HG02798 (cell line): Measurements from ENCODE around the gene KCNK6.

Experiments used
- ATAC-seq: cut with Tn5 transposase; IDR thresholded peaks from one replicate; pipeline ENCODE4 v1.9.1; 2021; ENCODE audit warnings: mild to moderate bottlenecking; ENCODE audit not compliant: unreplicated experiment, poor library complexity

Gene KCNK6

DNA sequence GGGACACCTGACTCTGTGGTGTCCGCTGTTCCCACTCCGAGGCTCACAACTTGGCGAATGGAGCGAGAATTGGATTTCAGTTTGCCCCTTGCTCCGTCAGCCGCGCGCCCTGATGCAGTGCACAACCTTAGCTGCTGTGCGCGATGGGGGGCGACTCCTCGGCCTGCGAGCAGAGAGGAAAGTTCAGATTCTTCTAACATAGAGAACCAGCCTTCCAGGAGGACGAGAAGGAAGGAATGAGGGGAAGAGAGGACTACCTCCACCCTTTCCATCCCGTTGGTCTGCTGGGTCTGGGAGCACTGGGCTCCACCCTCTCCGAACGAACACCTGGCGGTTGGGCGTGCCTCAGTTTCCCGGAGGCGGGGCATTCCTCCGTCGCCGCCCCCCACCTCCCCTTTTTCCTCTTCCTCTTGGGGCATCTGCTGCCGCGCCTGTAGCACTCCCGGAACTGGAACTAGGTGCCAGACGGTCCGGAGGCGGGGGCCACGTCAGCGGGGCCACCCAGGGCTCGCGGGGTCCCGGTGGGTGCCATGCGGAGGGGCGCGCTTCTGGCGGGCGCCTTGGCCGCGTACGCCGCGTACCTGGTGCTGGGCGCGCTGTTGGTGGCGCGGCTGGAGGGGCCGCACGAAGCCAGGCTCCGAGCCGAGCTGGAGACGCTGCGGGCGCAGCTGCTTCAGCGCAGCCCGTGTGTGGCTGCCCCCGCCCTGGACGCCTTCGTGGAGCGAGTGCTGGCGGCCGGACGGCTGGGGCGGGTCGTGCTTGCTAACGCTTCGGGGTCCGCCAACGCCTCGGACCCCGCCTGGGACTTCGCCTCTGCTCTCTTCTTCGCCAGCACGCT is at the start of gene KCNK6:
TSS of gene KCNK6 (plus strand) at position 425 of the 838 bp plus-strand sequence. CDS start at position 531, 106 bp downstream.
- no peak for ATAC-seq

DNA sequence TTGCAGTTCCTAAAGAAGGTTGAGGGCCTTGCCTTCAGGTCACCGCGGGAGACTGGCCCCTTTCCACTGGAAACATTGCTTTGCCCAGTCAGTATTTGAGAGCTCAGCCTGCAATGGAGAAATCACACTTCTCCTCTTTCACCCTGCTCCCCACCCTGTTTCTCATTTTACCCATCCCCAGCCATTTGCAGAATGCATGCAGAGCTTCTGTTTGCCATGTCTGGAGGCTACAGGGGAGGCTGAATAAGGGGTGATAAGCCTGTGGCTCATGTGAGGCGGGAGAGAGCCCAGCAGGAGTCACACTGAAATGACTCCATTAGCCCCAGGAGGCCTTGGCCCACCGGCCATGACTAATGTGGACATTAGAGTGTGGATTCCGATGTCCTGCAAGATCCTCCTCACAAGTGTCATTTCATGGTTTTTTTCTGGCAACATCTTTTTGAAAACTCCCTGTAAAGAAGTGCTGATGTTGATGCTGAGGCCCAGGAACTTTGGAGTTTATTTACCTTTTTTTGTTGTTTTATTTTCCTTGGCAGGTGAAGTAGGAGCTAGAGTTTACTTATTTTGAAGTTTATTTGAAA is 49.0 kb upstream of the KCNK6 start:
- no peak for ATAC-seq

GRCh38 chr19:38273499-38273898 is 46.1 kb upstream of the KCNK6 start:
- ATAC-seq: no peak

DNA sequence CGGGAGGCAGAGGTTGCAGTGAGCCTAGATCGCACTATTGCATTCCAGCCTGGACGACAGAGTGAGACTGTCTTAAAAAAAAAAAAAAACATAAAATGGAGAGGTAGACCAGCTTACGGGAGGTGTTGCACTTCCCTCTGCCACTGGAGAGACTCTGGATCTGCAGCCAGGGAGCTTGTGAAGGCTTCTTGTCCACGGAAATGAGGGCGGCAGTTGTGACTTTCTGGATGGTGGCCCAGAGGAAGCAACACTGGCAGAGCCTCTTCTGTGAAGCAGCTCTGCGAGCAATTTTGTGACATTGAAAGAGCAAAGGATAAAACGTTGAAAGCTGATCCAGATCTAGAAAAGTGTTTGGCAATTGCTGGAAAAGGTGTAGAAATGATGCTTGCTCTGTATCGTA is 44.9 kb upstream of the KCNK6 start:
- no peak for ATAC-seq

DNA sequence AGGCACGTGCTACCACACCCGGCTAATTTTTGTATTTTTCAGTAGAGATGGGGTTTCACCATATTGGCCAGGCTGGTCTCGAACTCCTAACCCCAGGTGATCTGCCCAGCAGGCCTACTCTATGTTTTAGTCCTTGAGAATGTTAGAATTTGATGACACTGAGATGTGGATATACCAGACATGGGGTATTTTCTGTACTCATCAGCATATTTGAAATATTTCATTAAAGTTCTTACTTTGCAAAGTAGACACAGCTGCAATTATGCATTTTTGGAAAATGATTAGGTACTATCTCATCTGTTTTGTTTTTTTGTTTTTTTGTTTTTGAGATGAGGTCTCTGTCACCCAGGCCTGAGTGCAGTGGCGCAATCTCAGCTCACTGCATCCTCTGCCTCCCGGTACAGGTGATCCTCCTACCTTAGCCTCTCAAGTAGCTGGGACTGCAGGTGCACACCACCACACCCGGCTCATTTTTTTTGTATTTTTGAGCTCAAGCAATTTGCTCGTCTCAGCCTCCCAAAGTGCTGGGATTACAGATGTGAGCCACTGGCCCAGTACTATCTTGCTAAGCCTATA is 42.6 kb upstream of the KCNK6 start:
- ATAC-seq: no peak

DNA sequence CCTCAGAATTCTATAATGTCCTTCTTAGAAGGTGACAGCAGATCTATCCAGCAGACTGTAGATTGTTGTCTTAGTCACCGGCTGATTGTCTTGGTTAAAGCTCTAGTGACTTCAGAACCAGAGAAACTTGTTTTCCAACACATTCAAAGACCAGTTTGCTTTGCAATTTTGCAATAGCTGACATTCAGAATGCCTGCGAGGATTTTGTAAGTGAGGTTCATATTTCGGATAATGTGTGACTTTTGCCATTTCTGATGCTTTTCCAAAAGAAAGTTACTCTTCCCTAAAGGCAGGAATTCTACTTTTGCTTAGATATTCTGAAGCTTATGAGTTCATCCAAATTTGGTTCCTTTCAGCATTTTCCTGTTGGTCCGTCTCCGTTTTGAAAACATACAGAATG is 42.1 kb upstream of the KCNK6 start:
- ATAC-seq: no peak

GRCh38 chr19:38277969-38278680 is 41.5 kb upstream of the KCNK6 start:
- ATAC-seq: no peak

DNA sequence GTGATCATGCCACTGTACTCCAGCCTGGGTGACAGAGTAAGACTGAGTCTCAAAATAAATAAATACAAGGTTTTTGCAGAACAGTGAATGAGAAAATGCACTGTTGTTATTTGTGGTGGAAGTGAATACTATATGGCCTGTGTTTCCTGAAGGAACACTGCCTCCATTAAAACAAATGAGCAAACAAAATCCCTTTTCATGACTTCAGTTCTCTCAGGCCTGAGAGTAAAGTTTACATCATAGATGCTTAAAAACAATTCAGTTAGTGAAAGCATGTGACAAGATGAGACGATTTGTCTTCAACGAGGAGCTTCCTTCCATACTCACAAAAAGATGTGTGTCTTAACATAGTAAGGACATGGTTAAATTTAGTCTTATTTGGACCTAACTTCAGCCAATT is 40.9 kb upstream of the KCNK6 start:
- ATAC-seq: no peak

DNA sequence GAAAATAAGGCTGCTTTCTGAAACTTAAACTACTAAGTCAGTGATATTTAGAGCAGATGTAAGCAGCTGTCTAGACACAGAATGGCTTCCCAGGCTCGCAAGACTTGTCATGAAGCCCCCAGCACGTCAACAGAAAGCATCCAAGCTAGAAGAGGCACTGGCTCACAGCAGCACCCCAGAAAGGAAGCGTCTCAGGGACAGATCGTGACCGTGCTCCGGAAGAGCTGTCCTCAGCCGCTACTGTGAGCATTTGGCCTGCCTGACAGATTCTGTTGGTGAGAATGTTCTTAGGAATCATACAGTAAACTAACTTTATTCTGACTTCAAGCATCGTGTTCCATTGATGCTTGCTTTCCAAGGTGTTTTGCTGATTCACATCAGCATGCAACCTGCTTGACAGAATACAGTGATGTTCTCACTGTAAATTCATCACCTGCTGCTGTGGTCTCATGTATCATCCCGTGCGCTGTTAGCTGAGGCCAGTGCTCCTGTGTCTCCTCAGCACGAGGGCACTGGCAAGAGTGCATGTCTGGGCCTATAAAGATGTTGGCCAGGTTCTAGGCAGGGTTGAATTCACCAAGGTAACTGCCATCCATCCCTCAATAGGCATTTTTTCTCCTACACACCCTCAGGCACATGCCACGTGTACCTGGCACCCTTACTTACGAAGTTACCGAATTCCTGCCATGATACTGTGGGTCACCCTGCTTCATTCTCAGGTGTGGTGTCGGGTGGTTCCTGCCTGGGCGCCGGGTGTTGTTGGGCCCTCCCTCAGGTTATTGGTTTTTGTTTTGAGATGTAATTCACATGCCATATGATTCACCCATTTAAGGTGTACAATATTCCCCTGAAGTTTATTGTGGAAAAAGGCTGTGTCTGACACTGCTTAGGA is 39.4 kb upstream of the KCNK6 start:
- no peak for ATAC-seq

DNA sequence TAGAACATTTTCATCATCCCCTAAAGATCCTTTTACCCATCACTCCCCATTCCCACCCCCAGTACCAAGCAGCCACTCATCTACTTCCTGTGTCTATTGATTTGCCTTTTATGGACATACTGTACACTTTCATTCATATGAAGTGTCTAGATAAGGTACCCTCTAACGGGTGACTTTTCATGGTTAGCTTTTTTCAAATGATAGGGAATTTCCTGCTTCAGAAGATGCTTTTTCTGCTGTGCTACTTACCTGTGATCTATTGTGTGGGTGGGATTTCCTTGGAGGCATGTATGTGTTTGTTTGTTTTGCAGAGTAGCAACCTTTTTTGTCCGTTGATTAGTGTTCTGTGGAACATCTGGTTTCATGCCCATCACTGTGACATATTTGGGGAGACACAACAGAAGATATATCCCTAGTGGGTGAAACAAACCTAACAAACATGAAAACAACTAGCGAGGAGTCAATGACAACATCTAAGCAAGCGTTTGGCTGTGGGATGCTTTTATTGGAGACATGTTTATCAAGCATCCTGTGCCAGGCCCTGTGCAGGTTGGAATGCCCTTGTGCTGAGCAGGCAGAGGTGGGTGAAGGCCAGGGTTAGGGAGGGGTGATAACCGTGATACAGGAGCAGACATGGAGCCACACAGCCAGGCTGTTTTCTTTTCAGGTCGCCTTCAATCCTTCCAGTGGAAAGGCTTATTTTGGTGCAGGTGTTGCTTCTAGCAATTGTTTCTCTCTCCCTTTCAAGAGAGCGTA is 37.7 kb upstream of the KCNK6 start:
- no peak for ATAC-seq

GRCh38 chr19:38283271-38283670 is 36.4 kb upstream of the KCNK6 start:
- ATAC-seq: no peak

DNA sequence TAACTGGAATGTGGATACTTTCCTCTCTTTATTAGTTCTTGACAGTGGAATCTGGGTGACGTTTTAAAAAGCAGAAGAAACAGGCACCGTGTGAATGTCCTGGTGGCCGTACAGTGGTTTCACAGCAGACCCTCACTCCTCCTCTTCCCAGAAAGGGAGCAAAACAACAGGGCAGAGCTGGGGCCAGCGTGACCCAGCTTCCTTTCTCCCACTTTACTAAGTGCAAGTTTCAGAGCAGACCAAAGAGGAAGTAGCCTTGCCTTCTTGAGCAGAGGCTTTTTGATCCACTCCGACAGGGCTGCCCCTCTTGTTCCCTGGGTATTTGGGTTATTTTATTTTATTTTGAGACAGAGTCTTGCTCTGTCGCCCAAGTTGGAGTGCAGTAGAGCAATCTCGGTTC is 35.2 kb upstream of the KCNK6 start:
- ATAC-seq: no peak

DNA sequence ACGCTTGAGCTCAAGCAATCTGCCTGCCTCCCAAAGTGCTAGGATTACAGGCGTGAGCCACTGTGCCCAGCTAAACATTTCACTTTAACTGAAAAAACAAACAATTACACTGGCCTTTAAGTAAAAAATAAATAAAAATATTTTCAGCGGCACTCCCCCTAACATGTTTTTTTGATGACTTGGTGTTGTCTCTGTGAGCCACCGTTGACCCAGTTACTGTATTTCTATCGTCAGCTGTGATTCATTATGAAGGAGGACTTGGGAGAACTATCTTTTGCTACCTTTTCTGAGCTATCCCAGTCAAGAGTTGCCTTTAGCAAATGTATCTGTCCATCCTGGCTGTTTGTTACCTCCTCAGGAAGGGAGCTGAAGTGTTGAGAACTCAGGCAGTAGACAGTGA is 34.1 kb upstream of the KCNK6 start:
- ATAC-seq: no peak

- ATAC-seq: no peak
Observed at GRCh38 chr19:38287604-38288003, 32.0 kb upstream of the KCNK6 start.

- no peak for ATAC-seq
Observed at GRCh38 chr19:38288123-38288855, 31.4 kb upstream of the KCNK6 start.

DNA sequence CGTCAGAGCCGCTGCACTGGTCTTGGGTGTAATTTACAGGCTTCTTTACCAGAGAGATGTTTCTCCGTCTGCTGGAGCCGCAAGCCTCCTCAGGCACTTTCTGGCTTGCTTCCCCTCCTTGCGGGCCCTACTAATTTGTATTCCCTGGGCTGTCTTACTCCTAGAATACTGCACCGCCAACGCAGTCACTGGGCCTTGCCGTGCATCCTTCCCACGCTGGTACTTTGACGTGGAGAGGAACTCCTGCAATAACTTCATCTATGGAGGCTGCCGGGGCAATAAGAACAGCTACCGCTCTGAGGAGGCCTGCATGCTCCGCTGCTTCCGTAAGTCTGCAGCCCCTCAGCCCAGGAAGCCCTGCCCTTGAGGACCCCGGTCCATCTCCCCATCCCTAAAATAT is 29.7 kb upstream of the KCNK6 start:
- no peak for ATAC-seq

DNA sequence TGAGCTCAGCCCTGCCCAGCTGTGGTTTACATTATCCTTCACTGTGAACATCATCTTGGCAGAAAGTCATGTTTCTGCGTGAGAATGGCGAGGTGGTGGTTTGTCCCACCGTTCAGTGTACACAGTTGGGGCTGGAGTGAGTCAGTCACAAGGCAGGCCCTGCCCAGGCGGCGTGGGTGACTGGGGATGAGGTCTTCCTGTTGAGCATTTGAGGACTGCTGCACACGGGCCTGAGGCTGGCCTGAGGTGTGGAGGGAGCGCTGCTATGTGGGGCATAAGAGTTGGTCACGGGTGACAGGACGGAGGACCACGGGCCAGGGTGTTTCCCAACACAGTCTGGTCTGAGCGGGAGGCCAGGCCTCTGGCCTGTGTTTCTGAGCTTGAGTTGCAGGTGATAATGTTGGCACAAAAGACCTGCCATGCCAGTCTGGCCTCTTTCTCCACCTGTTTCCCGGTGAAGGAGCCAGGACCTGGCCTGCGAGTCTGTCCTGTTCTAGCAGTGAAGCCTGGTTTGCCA is 29.0 kb upstream of the KCNK6 start:
- no peak for ATAC-seq

DNA sequence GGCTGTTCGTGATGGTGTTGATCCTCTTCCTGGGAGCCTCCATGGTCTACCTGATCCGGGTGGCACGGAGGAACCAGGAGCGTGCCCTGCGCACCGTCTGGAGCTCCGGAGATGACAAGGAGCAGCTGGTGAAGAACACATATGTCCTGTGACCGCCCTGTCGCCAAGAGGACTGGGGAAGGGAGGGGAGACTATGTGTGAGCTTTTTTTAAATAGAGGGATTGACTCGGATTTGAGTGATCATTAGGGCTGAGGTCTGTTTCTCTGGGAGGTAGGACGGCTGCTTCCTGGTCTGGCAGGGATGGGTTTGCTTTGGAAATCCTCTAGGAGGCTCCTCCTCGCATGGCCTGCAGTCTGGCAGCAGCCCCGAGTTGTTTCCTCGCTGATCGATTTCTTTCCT is 27.8 kb upstream of the KCNK6 start:
- no peak for ATAC-seq

GRCh38 chr19:38293281-38293680 is 26.4 kb upstream of the KCNK6 start:
- ATAC-seq: no peak
